Right cardiac atrium (tissue), 5 donors: ENCODE results near the gene PSMD9. TPM values are rescaled to one million over a fixed set of nuclear protein-coding genes. Genes with fewer than 3 reads are reported as not detected.
"Not testable (repeated sequence)": the region's sequence is repeated elsewhere in the genome, so short reads cannot be mapped to it uniquely, and the experiment has no call there.

Experiments used
- ATAC-seq, 2 donors: fragments of 200-7000 bp; cut with Tn5 transposase; one replicate each; pipeline versions ENCODE4 v1.8.0 to v1.9.1; 2020; ENCODE audit warnings: moderate library complexity in 2 of 2, mild to moderate bottlenecking in 1 of 2
- DNase-seq, 3 donors: peaks; one replicate each; pipeline ENCODE4 v3.0.0-alpha.2; 2020
- H3K27ac ChIP-seq: one replicate; pipeline ENCODE4 v1.5.1; 2013; ENCODE audit warnings: mild to moderate bottlenecking, low read length, control low read depth, moderate library complexity
- H3K27me3 ChIP-seq: one replicate; pipeline ENCODE4 v1.6.1; 2013; ENCODE audit not compliant: control insufficient read depth, insufficient read depth
- H3K4me1 ChIP-seq: one replicate; pipeline ENCODE4 v1.6.1; 2013; ENCODE audit warnings: low read length; ENCODE audit not compliant: control insufficient read depth, insufficient read depth
- H3K4me3 ChIP-seq: one replicate; pipeline ENCODE4 v1.5.1; 2013; ENCODE audit warnings: low read length, control low read depth
- H3K9me3 ChIP-seq: one replicate; pipeline ENCODE4 v1.6.1; 2013; ENCODE audit warnings: low read length; ENCODE audit not compliant: control insufficient read depth
- WGBS: extraction: QIAGEN DNeasy Blood & Tissue Kit; methylation state at CpG from one replicate; pipeline ENCODE4 v1.1.7; 2013; 5-methylcytosine and 5-hydroxymethylcytosine counted together
- intact Hi-C, 4 donors: fragments of 100-400 bp; cut with DNase I; formaldehyde crosslinking; loops; one replicate each; pipeline versions ENCODE4 v1.11.0 to v1.14.0; 2022 to 2023
- polyA plus RNA-seq: library from polyadenylated mRNA; stranded (reverse); fragments of 200-250 nt; gene quantifications from one replicate; pipeline ENCODE4 v1.2.3, GENCODE V29; 2013
- total RNA-seq, 4 donors: library from RNA; stranded (reverse); fragmentation: NEBNext Ultra II Directional; extraction: Animal tissue kit (Norgen Biotek cat#: 25700); gene quantifications; one replicate each; pipeline ENCODE4 v1.2.1, GENCODE V29; 2021
- donor health status: healthy with polysubstance abuse.
- donor health status: DM: no; HTN: yes; CAD: no.
- donor health status: DM: no; HTN: no; CAD: no.
- donor health status: DM: no; HTN: yes; CAD: no; lungs with severe emphysema.
- donor health status: DM: yes; HTN: yes; CAD: no.

Gene PSMD9
- total and polyA plus RNA-seq, 5 donors = 33.0 to 46.8 (median 34.2) TPM

- 78% methylated on average over 11 of the region's 11 CpGs for WGBS
- Histone ChIP-seq H3K27me3 (no peaks in the 10 kb centered on the region), H3K27ac (no peak overlapping the region), H3K9me3 (no peaks in the 10 kb centered on the region), H3K4me3 (no peak overlapping the region), H3K4me1 (peaks cover 6% of the 10 kb centered on the region)
- no peak for ATAC-seq
- intact Hi-C loops = no loop called here
- no peak for DNase-seq
Measured at GRCh38 chr12:121857322-121858246, 31.0 kb upstream of the PSMD9 start.

- intact Hi-C loops = no loop called here
- no peak for DNase-seq
- no peaks in the 10 kb centered on the region for H3K9me3 ChIP-seq
- no peak for ATAC-seq
- H3K27ac ChIP-seq = peak overlapping the region; percentile 92
- H3K4me1 ChIP-seq = peaks cover 6% of the 10 kb centered on the region
- H3K4me3 ChIP-seq = no peak overlapping the region
- WGBS = 87% methylated on average over 10 of the region's 10 CpGs
- no peaks in the 10 kb centered on the region for H3K27me3 ChIP-seq
Measured at GRCh38 chr12:121858318-121858661, 30.3 kb upstream of the PSMD9 start.

- 45% methylated on average over 16 of the region's 16 CpGs for WGBS
- H3K27me3 ChIP-seq = no peaks in the 10 kb centered on the region
- H3K4me3 ChIP-seq = no peak within 1 kb of the TSS
- intact Hi-C loops = no loop called here
- peaks cover 6% of the 10 kb centered on the region for H3K4me1 ChIP-seq
- H3K9me3 ChIP-seq = no peaks in the 10 kb centered on the region
- ATAC-seq (peak; percentile 88 to 92), DNase-seq (peak; percentile 89 to 96 (median 92))
- H3K27ac ChIP-seq = peak within 1 kb of the TSS; percentile 92
Measured at GRCh38 chr12:121858662-121859572, 29.7 kb upstream of the PSMD9 start, which contains the start of gene HPD. HPD (minus strand) TSS chr12:121858859; CDS start chr12:121858823, 36 bp downstream.

GRCh38 chr12:121860257-121860656, 28.3 kb upstream of the PSMD9 start:
- Histone ChIP-seq H3K27me3 (no peaks in the 10 kb centered on the region), H3K9me3 (no peaks in the 10 kb centered on the region), H3K4me1 (peaks cover 6% of the 10 kb centered on the region), H3K4me3 (no peak overlapping the region), H3K27ac (no peak overlapping the region)
- ATAC-seq = no peak
- intact Hi-C loops = no loop called here
- DNase-seq = no peak
- 87% methylated on average over 1 of the region's 1 CpG for WGBS

- 94% methylated on average over 4 of the region's 4 CpGs for WGBS
- H3K4me3 ChIP-seq, H3K9me3 ChIP-seq, H3K27me3 ChIP-seq, intact Hi-C loops, H3K4me1 ChIP-seq, H3K27ac ChIP-seq, DNase-seq, ATAC-seq: not testable (repeated sequence)
Measured at GRCh38 chr12:121860699-121861098, 27.9 kb upstream of the PSMD9 start.

GRCh38 chr12:121861636-121862254, 26.8 kb upstream of the PSMD9 start:
- H3K4me1 ChIP-seq = peaks cover 6% of the 10 kb centered on the region
- WGBS = 41% methylated on average over 11 of the region's 11 CpGs
- ATAC-seq (no peak), DNase-seq (no peak)
- H3K27ac ChIP-seq = no peak overlapping the region
- H3K4me3 ChIP-seq = no peak overlapping the region
- H3K27me3 ChIP-seq = no peaks in the 10 kb centered on the region
- intact Hi-C loops = no loop called here
- H3K9me3 ChIP-seq = no peaks in the 10 kb centered on the region

GRCh38 chr12:121866331-121866730, 22.3 kb upstream of the PSMD9 start:
- Histone ChIP-seq H3K27me3 (no peaks in the 10 kb centered on the region), H3K4me1 (no peaks in the 10 kb centered on the region), H3K4me3 (no peak overlapping the region), H3K9me3 (no peaks in the 10 kb centered on the region), H3K27ac (no peak overlapping the region)
- DNase-seq (no peak), ATAC-seq (no peak)
- WGBS = 75% methylated on average over 4 of the region's 4 CpGs
- intact Hi-C loops = no loop called here

- intact Hi-C loops, H3K27me3 ChIP-seq, H3K27ac ChIP-seq, H3K4me3 ChIP-seq, H3K9me3 ChIP-seq, H3K4me1 ChIP-seq, ATAC-seq, DNase-seq: not testable (repeated sequence)
- WGBS = 91% methylated on average over 8 of the region's 8 CpGs
Measured at GRCh38 chr12:121869229-121869628, 19.4 kb upstream of the PSMD9 start.

GRCh38 chr12:121871467-121871866, 17.1 kb upstream of the PSMD9 start:
- Histone ChIP-seq H3K9me3 (no peaks in the 10 kb centered on the region), H3K4me1 (peaks cover 1% of the 10 kb centered on the region), H3K4me3 (no peak overlapping the region), H3K27ac (no peak overlapping the region), H3K27me3 (no peaks in the 10 kb centered on the region)
- intact Hi-C loops = no loop called here
- DNase-seq = no peak
- ATAC-seq = no peak
- 66% methylated on average over 3 of the region's 3 CpGs for WGBS

- H3K9me3 ChIP-seq = no peaks in the 10 kb centered on the region
- ATAC-seq (peak; percentile 36 to 83), DNase-seq (peak; percentile 59 to 76 (median 70))
- no peaks in the 10 kb centered on the region for H3K27me3 ChIP-seq
- H3K4me1 ChIP-seq = peaks cover 1% of the 10 kb centered on the region
- H3K4me3 ChIP-seq = no peak overlapping the region
- intact Hi-C loops = no loop called here
- 28% methylated on average over 5 of the region's 5 CpGs for WGBS
- H3K27ac ChIP-seq = no peak overlapping the region
Measured at GRCh38 chr12:121872546-121873215, 15.9 kb upstream of the PSMD9 start.
